Upper lobe of right lung (tissue), 1 donor: ENCODE measurements around the gene OCA2. TPM values are rescaled to one million over a fixed set of nuclear protein-coding genes. Genes with fewer than 3 reads are reported as not detected.

ENCODE experiments used
- ATAC-seq: fragments of 200-7000 bp; cut with Tn5 transposase; one replicate; pipeline ENCODE4 v1.9.1; 2020; ENCODE audit warnings: mild to moderate bottlenecking, moderate library complexity
- DNase-seq: peaks from one replicate; pipeline ENCODE4 v3.0.0-alpha.2; 2020
- H3K27ac ChIP-seq: fragments of 200-600 bp; one replicate; pipeline ENCODE4 v1.8.0; 2022
- H3K27me3 ChIP-seq: fragments of 200-600 bp; one replicate; pipeline ENCODE4 v1.8.0; 2022; ENCODE audit warnings: mild to moderate bottlenecking
- H3K36me3 ChIP-seq: fragments of 200-600 bp; one replicate; pipeline ENCODE4 v1.8.0; 2022
- H3K4me1 ChIP-seq: fragments of 200-600 bp; one replicate; pipeline ENCODE4 v1.8.0; 2022
- H3K4me3 ChIP-seq: fragments of 200-600 bp; one replicate; pipeline ENCODE4 v1.8.0; 2022; ENCODE audit warnings: mild to moderate bottlenecking
- H3K9me3 ChIP-seq: fragments of 200-600 bp; one replicate; pipeline ENCODE4 v1.8.0; 2022
- CTCF ChIP-seq: fragments of 200-600 bp; IDR thresholded peaks from one replicate; pipeline ENCODE4 v1.8.0; 2022; ENCODE audit warnings: antibody characterized with exemption
- intact Hi-C: fragments of 100-400 bp; cut with DNase I; formaldehyde crosslinking; loops from one replicate; pipeline ENCODE4 v1.11.0; 2022
- total RNA-seq: library from RNA; stranded (reverse); fragmentation: NEBNext Ultra II Directional; extraction: Animal tissue kit (Norgen Biotek cat#: 25700); gene quantifications from one replicate; pipeline ENCODE4 v1.2.1, GENCODE V29; 2021
- donor health status: DM: no; HTN: yes; CAD: no; lungs with severe emphysema.

Gene OCA2
- total RNA-seq, 1 donor from 2014 or later = 0.55 TPM

GRCh38 chr15:27889258-27889657 is 209.9 kb downstream of the OCA2 start:
- Histone ChIP-seq H3K4me3 (no peak overlapping the region), H3K27me3 (no peaks in the 10 kb centered on the region), H3K9me3 (peaks cover 28% of the 10 kb centered on the region), H3K4me1 (no peaks in the 10 kb centered on the region), H3K27ac (no peak overlapping the region), H3K36me3 (no peaks in the 10 kb centered on the region)
- no peak for TF ChIP-seq CTCF
- no peak for ATAC-seq
- intact Hi-C loops = no loop called here
- no peak for DNase-seq

- intact Hi-C loops = no loop called here
- no peak for ATAC-seq
Measured at GRCh38 chr15:27885201-27885600, 213.9 kb downstream of the OCA2 start.

GRCh38 chr15:27884726-27885125 is 214.4 kb downstream of the OCA2 start:
- DNase-seq = no peak
- no peak for TF ChIP-seq CTCF
- H3K27me3 ChIP-seq = no peaks in the 10 kb centered on the region
- H3K27ac ChIP-seq = no peak overlapping the region
- peaks cover 6% of the 10 kb centered on the region for H3K9me3 ChIP-seq
- ATAC-seq = no peak
- no peak overlapping the region for H3K4me3 ChIP-seq
- no peaks in the 10 kb centered on the region for H3K36me3 ChIP-seq
- no peaks in the 10 kb centered on the region for H3K4me1 ChIP-seq
- intact Hi-C loops = no loop called here

More at GRCh38 chr15:27885201-27885600, 213.9 kb downstream of the OCA2 start:
- no peaks in the 10 kb centered on the region for H3K4me1 ChIP-seq
- no peak for DNase-seq
- no peak for TF ChIP-seq CTCF
- no peaks in the 10 kb centered on the region for H3K36me3 ChIP-seq
- H3K27me3 ChIP-seq = no peaks in the 10 kb centered on the region
- H3K4me3 ChIP-seq = no peak overlapping the region
- peaks cover 3% of the 10 kb centered on the region for H3K9me3 ChIP-seq
- H3K27ac ChIP-seq = no peak overlapping the region

GRCh38 chr15:27878841-27879240 is 220.3 kb downstream of the OCA2 start:
- DNase-seq (no peak), ATAC-seq (no peak)
- Histone ChIP-seq H3K4me1 (no peaks in the 10 kb centered on the region), H3K27me3 (no peaks in the 10 kb centered on the region), H3K27ac (no peak overlapping the region), H3K9me3 (peaks cover 6% of the 10 kb centered on the region), H3K4me3 (no peak overlapping the region), H3K36me3 (no peaks in the 10 kb centered on the region)
- TF ChIP-seq CTCF = no peak
- intact Hi-C loops = no loop called here

- no peak for ATAC-seq
- TF ChIP-seq CTCF = no peak
Measured at GRCh38 chr15:27873828-27874227, 225.3 kb downstream of the OCA2 start.

GRCh38 chr15:27873039-27873438 is 226.1 kb downstream of the OCA2 start:
- DNase-seq (no peak), ATAC-seq (no peak)
- intact Hi-C loops = no loop called here
- no peak for TF ChIP-seq CTCF
- no peaks in the 10 kb centered on the region for H3K9me3 ChIP-seq
- no peaks in the 10 kb centered on the region for H3K27me3 ChIP-seq
- no peaks in the 10 kb centered on the region for H3K4me1 ChIP-seq
- H3K4me3 ChIP-seq = no peak overlapping the region
- no peak overlapping the region for H3K27ac ChIP-seq
- no peaks in the 10 kb centered on the region for H3K36me3 ChIP-seq

More at GRCh38 chr15:27873828-27874227, 225.3 kb downstream of the OCA2 start:
- Histone ChIP-seq H3K9me3 (no peaks in the 10 kb centered on the region), H3K4me1 (no peaks in the 10 kb centered on the region), H3K27ac (no peak overlapping the region), H3K36me3 (no peaks in the 10 kb centered on the region), H3K4me3 (no peak overlapping the region), H3K27me3 (no peaks in the 10 kb centered on the region)
- intact Hi-C loops = no loop called here
- DNase-seq = no peak
